Activated CD4-positive, alpha-beta T cell treated with anti-CD3 and anti-CD28 coated beads, Interleukin-2, amount 10 ng/mL, durations not matched to agents 7 days and 5 days (primary cell): Measurements from ENCODE around the gene RANBP9. TPM values are rescaled to one million over a fixed set of nuclear protein-coding genes. Genes with fewer than 3 reads are reported as not detected.

Source experiments
- CTCF ChIA-PET: fragments of 350-600 bp; sonication (Branson Sonifier 250); formaldehyde crosslinking; loops from one replicate; lab custom pipeline; 2021; ENCODE audit warnings: antibody characterized with exemption; lab: Charles Lee
- POLR2A ChIA-PET: fragments of 350-600 bp; sonication (Branson Sonifier 250); formaldehyde crosslinking; loops from one replicate; lab custom pipeline; 2021; ENCODE audit warnings: antibody characterized with exemption; lab: Charles Lee
- DNase-seq: peaks from one replicate; pipeline ENCODE4 v3.0.0-alpha.2; 2020
- H3K27ac Mint-ChIP-seq: one replicate; pipeline ENCODE4 v1.8.0; 2021; ENCODE audit warnings: mild to moderate bottlenecking, moderate library complexity, mixed read lengths
- H3K27me3 Mint-ChIP-seq: one replicate; pipeline ENCODE4 v1.8.0; 2021; ENCODE audit warnings: mixed read lengths
- H3K36me3 Mint-ChIP-seq: one replicate; pipeline ENCODE4 v1.8.0; 2021; ENCODE audit warnings: low read depth, mixed read lengths
- H3K4me1 Mint-ChIP-seq: one replicate; pipeline ENCODE4 v1.8.0; 2021; ENCODE audit warnings: mixed read lengths
- H3K4me3 Mint-ChIP-seq: one replicate; pipeline ENCODE4 v1.8.0; 2021; ENCODE audit warnings: mild to moderate bottlenecking, moderate library complexity, mixed read lengths
- H3K9me3 Mint-ChIP-seq: one replicate; pipeline ENCODE4 v1.8.0; 2021; ENCODE audit warnings: mixed read lengths
- total RNA-seq, 2 experiments: library from RNA; stranded (reverse); gene quantifications; one replicate each; pipeline ENCODE4 v1.2.3, GENCODE V29; 2021

Gene RANBP9
- total RNA-seq, 2 experiments from 2014 or later, result 51.1 to 56.1 TPM

DNA sequence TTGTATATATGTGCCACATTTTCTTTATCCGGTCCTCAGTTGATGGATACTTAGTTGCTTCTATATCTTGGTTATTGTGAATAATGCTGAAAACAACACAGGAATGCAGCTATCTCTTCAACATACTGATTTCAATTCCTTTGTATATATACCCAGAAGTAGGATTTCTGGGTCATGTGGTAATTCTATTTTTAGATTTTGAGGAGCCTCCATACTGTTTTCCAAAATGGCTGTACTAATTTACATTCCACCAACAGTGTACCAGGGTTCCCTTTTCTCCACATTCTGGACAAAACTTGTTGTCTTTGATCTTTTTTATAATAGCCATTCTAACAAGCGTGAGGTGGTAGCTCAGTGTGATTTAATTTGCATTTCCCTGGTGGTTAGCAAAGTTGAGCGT lies 135.6 kb downstream of the RANBP9 start:
- ChIA-PET POLR2A (interaction anchor here (0.6 kb wide), 1 partner anchor 14 kb away, joined by 4 read pairs; no protein-coding TSS in a partner anchor), CTCF (interaction anchor here (0.7 to 2.7 kb wide), 10 partner anchors 12 to 237 kb away, joined by 3 to 17 read pairs (median 8); partner anchors contain the start of genes GFOD1 and NOL7)
- Mint-ChIP-seq H3K4me1 (peaks cover 34% of the 10 kb centered on the region), H3K36me3 (peaks cover 12% of the 10 kb centered on the region), H3K4me3 (peak overlapping the region; percentile 26), H3K27ac (peak overlapping the region; percentile 7), H3K9me3 (peaks cover 6% of the 10 kb centered on the region), H3K27me3 (no peaks in the 10 kb centered on the region)
- no peak for DNase-seq

DNA sequence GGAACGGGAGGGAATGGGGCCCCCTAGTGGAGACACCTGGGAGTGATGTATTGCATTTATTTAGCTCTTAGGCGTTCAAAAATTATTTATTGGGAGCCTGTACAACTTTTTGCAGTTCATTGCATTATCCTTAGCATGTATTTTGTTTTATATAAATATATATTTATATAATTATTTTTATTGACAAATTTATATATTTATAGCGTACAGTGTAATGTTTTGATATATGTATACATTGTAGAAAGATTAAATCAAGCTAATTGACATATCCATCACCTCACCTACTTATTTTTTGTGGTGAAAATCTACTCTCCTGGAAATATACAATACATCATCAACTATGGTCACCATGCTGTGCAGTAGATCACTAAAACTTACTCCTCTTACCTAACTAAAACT lies 136.3 kb downstream of the RANBP9 start:
- ChIA-PET CTCF (interaction anchor here (0.6 to 3.7 kb wide), 36 partner anchors 9 to 491 kb away, joined by 3 to 26 read pairs (median 4); partner anchors contain the start of genes GFOD1, NOL7 and TBC1D7), POLR2A (interaction anchor here (0.6 to 1.3 kb wide), 3 partner anchors 106 to 247 kb away, joined by 4 to 5 read pairs (median 5); partner anchors contain the start of gene TBC1D7)
- H3K36me3 Mint-ChIP-seq, result peaks cover 10% of the 10 kb centered on the region
- peak overlapping the region; percentile 98 for H3K27ac Mint-ChIP-seq
- peaks cover 34% of the 10 kb centered on the region for H3K4me1 Mint-ChIP-seq
- no peaks in the 10 kb centered on the region for H3K27me3 Mint-ChIP-seq
- H3K9me3 Mint-ChIP-seq, result peaks cover 6% of the 10 kb centered on the region
- peak overlapping the region; percentile 88 for H3K4me3 Mint-ChIP-seq
- DNase-seq, result no peak

DNA sequence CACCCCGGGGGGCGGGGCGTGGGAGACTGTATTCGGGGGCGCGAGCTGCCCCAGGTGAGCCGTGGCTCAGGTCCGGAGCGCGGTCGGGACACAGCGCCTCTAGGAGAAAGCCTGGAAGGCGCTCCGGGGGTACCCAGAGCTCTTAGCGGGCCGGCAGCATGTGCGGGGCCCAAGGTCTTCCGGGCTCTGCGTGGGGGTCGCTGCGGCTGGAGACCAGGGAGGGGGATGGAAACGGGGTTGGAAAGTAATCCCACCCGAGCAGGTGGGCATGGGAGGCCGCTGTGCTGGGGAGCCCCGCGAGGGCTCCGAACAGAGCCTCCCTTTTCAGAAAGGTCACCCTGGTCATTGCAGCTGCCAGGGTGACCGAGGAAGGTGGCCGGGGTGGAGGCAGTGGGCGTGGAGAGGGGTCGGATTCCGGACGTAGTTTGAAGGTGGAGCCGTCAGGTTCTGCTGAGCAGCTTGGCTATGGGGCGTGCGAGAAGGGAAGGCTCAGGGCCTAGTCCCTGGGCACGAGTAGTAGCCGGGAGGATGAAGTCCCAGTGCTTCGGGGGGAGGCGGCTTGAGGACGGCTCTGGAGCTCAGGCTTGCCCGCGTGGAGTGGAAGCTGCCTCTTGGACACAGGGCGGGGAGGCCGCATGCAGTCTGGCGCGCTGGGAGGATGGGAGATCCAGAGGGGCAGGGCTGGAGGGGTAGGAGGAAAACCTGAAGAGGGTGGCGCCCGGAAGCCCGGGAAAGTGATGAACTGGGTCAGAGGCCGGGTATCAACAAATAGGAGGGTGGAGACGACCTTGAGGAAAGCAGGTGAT lies 136.9 kb downstream of the RANBP9 start, which contains the start of gene SIRT5:
SIRT5 (plus strand) TSS at position 31 of the 806 bp plus-strand sequence. CDS start 9,510 bp downstream, outside the sequence.
- Mint-ChIP-seq H3K4me1 (peaks cover 34% of the 10 kb centered on the region), H3K9me3 (peaks cover 6% of the 10 kb centered on the region), H3K4me3 (peak within 1 kb of the TSS; percentile 88), H3K36me3 (peaks cover 6% of the 10 kb centered on the region), H3K27ac (peak within 1 kb of the TSS; percentile 98), H3K27me3 (no peaks in the 10 kb centered on the region)
- ChIA-PET CTCF (interaction anchor here (0.5 to 3.7 kb wide), 46 partner anchors 9 to 492 kb away, joined by 3 to 26 read pairs (median 4); partner anchors contain the start of genes GFOD1, NOL7 and TBC1D7), POLR2A (interaction anchor here (0.6 to 1.3 kb wide), 6 partner anchors 12 to 246 kb away, joined by 3 to 6 read pairs (median 4); partner anchors contain the start of genes MCUR1 and TBC1D7)
- peak; percentile 89 for DNase-seq

DNA sequence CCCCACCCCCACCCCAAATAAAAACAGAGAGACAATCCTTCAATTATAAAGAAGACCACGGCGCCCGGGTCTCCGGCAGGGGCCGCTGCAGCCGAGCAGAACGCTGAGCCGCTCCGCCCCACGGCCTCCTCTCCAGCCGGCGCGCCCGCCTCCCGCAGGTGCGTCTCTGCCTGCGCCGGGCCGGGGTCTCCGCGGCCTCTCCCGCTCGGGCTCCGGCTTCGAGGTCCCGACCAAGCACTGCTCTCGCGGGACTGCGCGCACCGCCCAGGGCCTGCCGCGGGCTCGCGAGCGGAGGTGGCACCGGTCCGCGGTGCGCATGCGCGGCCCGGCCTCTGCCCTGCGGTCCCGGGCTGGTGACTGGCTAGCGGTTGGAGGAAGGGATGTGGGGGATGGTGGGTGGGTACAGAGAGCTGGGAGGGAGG lies 137.5 kb downstream of the RANBP9 start:
- CTCF ChIA-PET, result interaction anchor here (0.5 to 3.7 kb wide), 28 partner anchors 10 to 492 kb away, joined by 3 to 26 read pairs (median 8); partner anchors contain the start of genes NOL7 and TBC1D7
- H3K27ac Mint-ChIP-seq, result peak overlapping the region; percentile 98
- POLR2A ChIA-PET, result interaction anchor here (0.8 to 1.1 kb wide), 3 partner anchors 11 to 240 kb away, joined by 3 to 6 read pairs (median 3); partner anchors contain the start of gene MCUR1
- DNase-seq, result peak; percentile 92
- H3K27me3 Mint-ChIP-seq, result no peaks in the 10 kb centered on the region
- peaks cover 6% of the 10 kb centered on the region for H3K9me3 Mint-ChIP-seq
- peaks cover 6% of the 10 kb centered on the region for H3K36me3 Mint-ChIP-seq
- H3K4me3 Mint-ChIP-seq, result peak overlapping the region; percentile 88
- peaks cover 34% of the 10 kb centered on the region for H3K4me1 Mint-ChIP-seq

DNA sequence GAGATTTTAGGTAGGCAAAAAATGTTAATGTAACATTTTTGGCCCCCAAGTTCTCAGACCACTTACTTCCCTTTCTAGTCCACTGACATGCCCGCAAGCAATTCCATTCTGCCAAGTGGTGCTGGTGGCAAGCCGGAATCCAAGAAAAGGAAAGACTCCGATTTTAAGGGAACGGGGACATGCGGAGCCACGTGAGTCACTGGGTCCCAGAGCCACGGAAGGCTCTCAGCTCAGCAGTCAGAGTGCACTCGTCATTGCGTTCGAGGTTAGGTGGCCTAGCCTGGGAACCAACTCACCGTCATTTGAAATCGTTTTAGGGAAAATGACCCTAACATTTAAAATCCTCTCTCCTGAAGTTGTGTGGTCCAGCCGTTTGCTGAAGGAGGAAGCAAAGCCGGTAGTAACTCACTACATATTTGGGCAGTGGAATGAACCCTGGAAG lies 137.9 kb downstream of the RANBP9 start:
- POLR2A ChIA-PET, result interaction anchor here (1.1 kb wide), 1 partner anchor 11 kb away, joined by 6 read pairs; no protein-coding TSS in a partner anchor
- Mint-ChIP-seq H3K9me3 (peaks cover 6% of the 10 kb centered on the region), H3K27me3 (peaks cover under 1% of the 10 kb centered on the region), H3K4me1 (peaks cover 34% of the 10 kb centered on the region), H3K4me3 (peak overlapping the region; percentile 88), H3K27ac (peak overlapping the region; percentile 90), H3K36me3 (peaks cover 6% of the 10 kb centered on the region)
- peak; percentile 11 for DNase-seq
- CTCF ChIA-PET, result interaction anchor here (1.0 to 3.7 kb wide), 3 partner anchors 12 to 38 kb away, joined by 3 to 26 read pairs (median 12); no protein-coding TSS in a partner anchor

DNA sequence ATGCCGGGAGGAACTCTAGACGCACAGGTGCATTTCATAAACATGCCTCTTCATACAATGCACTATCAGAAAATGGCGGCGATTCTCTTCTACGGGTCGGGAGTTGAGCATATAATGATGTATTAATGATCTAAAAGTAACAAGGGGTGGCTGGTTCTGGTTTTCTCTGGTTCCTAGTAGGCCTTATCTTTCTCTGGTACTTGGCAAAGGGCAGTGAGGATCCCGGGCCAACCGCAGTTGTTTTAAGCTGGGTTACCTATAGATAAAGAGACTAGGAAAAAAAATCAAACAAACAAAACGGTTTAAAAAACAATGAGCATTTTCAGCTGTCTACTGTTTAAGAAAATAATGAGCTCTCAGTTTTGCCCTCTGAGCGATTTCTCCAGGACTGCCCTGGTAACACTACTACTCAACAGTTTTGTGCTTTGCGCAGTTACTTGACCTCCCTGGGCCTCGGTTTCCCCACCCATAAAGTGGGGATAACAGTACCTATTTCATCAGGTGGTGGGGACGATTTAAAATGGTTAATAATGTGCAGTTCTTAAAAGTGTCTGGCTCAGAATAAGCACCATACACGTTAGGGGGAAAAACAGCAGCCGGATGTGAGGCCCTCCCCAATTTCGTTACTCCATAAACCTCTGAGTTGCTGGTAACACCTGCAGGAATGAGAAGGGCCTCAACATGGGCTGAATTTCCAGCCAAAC lies 138.5 kb downstream of the RANBP9 start:
- Mint-ChIP-seq H3K4me3 (peak overlapping the region; percentile 88), H3K9me3 (peaks cover 5% of the 10 kb centered on the region), H3K36me3 (peaks cover 5% of the 10 kb centered on the region), H3K4me1 (peaks cover 34% of the 10 kb centered on the region), H3K27ac (peak overlapping the region; percentile 90), H3K27me3 (peaks cover 3% of the 10 kb centered on the region)
- ChIA-PET POLR2A (interaction anchor here (0.6 kb wide), 1 partner anchor 11 kb away, joined by 4 read pairs; no protein-coding TSS in a partner anchor), CTCF (interaction anchor here (3.7 kb wide), 1 partner anchor 11 kb away, joined by 26 read pairs; no protein-coding TSS in a partner anchor)
- DNase-seq, result no peak

DNA sequence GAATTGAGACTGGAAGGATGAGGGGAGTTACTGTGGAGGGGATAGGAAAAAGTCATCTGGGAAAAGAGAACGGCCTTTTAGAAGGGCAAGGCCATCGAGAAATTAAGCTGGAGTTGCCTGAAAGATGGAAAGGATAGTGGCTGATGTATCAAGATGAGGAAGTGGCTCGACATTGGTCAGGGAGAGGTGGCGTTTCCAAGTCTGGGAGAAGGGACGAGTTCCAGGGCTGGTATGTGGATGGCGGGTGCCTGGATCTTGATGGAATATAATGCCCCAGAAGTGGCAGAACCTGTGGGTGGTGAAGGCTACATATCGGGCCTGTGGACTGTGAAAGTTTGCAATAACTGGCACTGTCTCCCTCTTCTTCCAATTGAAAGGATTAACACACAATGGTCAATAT lies 139.4 kb downstream of the RANBP9 start:
- Mint-ChIP-seq H3K9me3 (no peaks in the 10 kb centered on the region), H3K36me3 (no peaks in the 10 kb centered on the region), H3K27ac (no peak overlapping the region), H3K4me3 (peak overlapping the region; percentile 88), H3K27me3 (peaks cover 3% of the 10 kb centered on the region), H3K4me1 (peaks cover 34% of the 10 kb centered on the region)
- POLR2A ChIA-PET, result no interaction called here
- DNase-seq, result no peak
- CTCF ChIA-PET, result interaction anchor here (3.7 kb wide), 1 partner anchor 11 kb away, joined by 26 read pairs; no protein-coding TSS in a partner anchor

Other genes with a start within 250 kb of the RANBP9 start
- gene GFOD1, start 224.2 kb downstream of the RANBP9 start, total RNA-seq, result 1 to 10 TPM; 2.4 TPM
- gene SIRT5, start 137.2 kb downstream of the RANBP9 start, total RNA-seq, result 10 to 100 TPM; 14.3 to 19.4 TPM
- gene NOL7, start 96.5 kb downstream of the RANBP9 start, total RNA-seq, result 10 to 100 TPM; 53.5 to 57.7 TPM
- 10 to 100 TPM; 23.5 to 32.7 TPM for gene MCUR1, start 102.7 kb upstream of the RANBP9 start, total RNA-seq
- not detected for gene RNF182, start 213.1 kb upstream of the RANBP9 start, total RNA-seq